IMR-90 (cell line): ENCODE measurements around the gene OR8S1. TPM values are rescaled to one million over a fixed set of nuclear protein-coding genes. Genes with fewer than 3 reads are reported as not detected.

Experiments used
- ATAC-seq: fragments of 200-7000 bp; cut with Tn5 transposase; 2 replicates; pipeline ENCODE4 v1.9.1; 2020; ENCODE audit warnings: low read depth, mild to moderate bottlenecking, moderate library complexity
- BruUV-seq: library from RNA; stranded (reverse); fragments of 400-500 nt; replicated peaks from 2 replicates; lab custom pipeline; 2021; lab: Mats Ljungman, UMichigan
- CTCF ChIA-PET: fragments of 300-600 bp; formaldehyde crosslinking; extraction: SDS; loops from one replicate; lab custom pipeline; 2021; ENCODE audit warnings: antibody characterized with exemption; lab: Yijun Ruan, JAX
- POLR2A ChIA-PET: fragments of 300-600 bp; sonication (Branson Sonifier 250); formaldehyde crosslinking; loops from one replicate; lab custom pipeline; 2022; ENCODE audit warnings: antibody characterized with exemption; ENCODE audit not compliant: unreplicated experiment; lab: Charles Lee
- DNase-seq: peaks from one replicate; pipeline ENCODE4 v3.0.0; 2013
- H2AFZ ChIP-seq: replicated peaks from 2 replicates; pipeline ENCODE3; 2013; ENCODE audit warnings: low read length, mild to moderate bottlenecking; ENCODE audit not compliant: poor library complexity
- H2AK5ac ChIP-seq: 2 replicates; pipeline ENCODE4 v1.6.1; 2013; ENCODE audit warnings: low read depth, low read length, inconsistent platforms
- H2AK9ac ChIP-seq: replicated peaks from 2 replicates; pipeline ENCODE3; 2013; ENCODE audit warnings: mild to moderate bottlenecking, low read depth, low read length, moderate library complexity; ENCODE audit not compliant: poor library complexity
- H2BK120ac ChIP-seq: 2 replicates; pipeline ENCODE4 v1.6.1; 2013; ENCODE audit warnings: low read depth, low read length, inconsistent platforms
- H2BK15ac ChIP-seq: 3 replicates; pipeline ENCODE4 v1.6.1; 2013; ENCODE audit warnings: low read depth, low read length, inconsistent platforms
- H2BK20ac ChIP-seq: 2 replicates; pipeline ENCODE4 v1.6.1; 2013; ENCODE audit warnings: low read depth, mild to moderate bottlenecking, inconsistent platforms, low read length, moderate library complexity
- H2BK5ac ChIP-seq: 2 replicates; pipeline ENCODE4 v1.6.1; 2013; ENCODE audit warnings: mild to moderate bottlenecking, low read depth, low read length, inconsistent platforms; ENCODE audit not compliant: poor library complexity, severe bottlenecking
- H3K14ac ChIP-seq: replicated peaks from 2 replicates; pipeline ENCODE4 v1.6.1; 2013; ENCODE audit warnings: low read depth, low read length, inconsistent platforms
- H3K18ac ChIP-seq: 2 replicates; pipeline ENCODE4 v1.6.1; 2013; ENCODE audit warnings: low read depth, low read length, control low read depth
- H3K23ac ChIP-seq: 2 replicates; pipeline ENCODE4 v1.6.1; 2013; ENCODE audit warnings: low read depth, low read length, inconsistent platforms
- H3K27ac ChIP-seq: 2 replicates; pipeline ENCODE4 v1.5.1; 2013; ENCODE audit warnings: mild to moderate bottlenecking, control low read depth, low read length; ENCODE audit not compliant: insufficient read depth
- H3K27me3 ChIP-seq: 2 replicates; pipeline ENCODE4 v1.6.1; 2013; ENCODE audit warnings: low read length; ENCODE audit not compliant: control insufficient read depth, insufficient read depth
- H3K36me3 ChIP-seq: 2 replicates; pipeline ENCODE4 v1.6.1; 2013; ENCODE audit warnings: low read length, mixed read lengths; ENCODE audit not compliant: control insufficient read depth, insufficient read depth
- H3K4ac ChIP-seq: 2 replicates; pipeline ENCODE4 v1.6.1; 2013; ENCODE audit warnings: low read depth, low read length, inconsistent platforms
- H3K4me1 ChIP-seq: 2 replicates; pipeline ENCODE4 v1.6.1; 2013; ENCODE audit warnings: low read length, mixed read lengths; ENCODE audit not compliant: control insufficient read depth, insufficient read depth
- H3K4me2 ChIP-seq: 2 replicates; pipeline ENCODE4 v1.6.1; 2013; ENCODE audit warnings: low read depth, mild to moderate bottlenecking, control low read depth, low read length, moderate library complexity
- H3K4me3 ChIP-seq: 2 replicates; pipeline ENCODE4 v1.5.1; 2013; ENCODE audit warnings: low read depth, mild to moderate bottlenecking, control low read depth, low read length, moderate library complexity; ENCODE audit not compliant: insufficient read depth
- H3K56ac ChIP-seq: 2 replicates; pipeline ENCODE4 v1.6.1; 2013; ENCODE audit warnings: low read length, inconsistent platforms; ENCODE audit not compliant: insufficient read depth; ENCODE audit errors: extremely low read depth
- H3K79me1 ChIP-seq, 2 experiments: 2 replicates each; pipeline ENCODE4 v1.6.1; 2013; ENCODE audit warnings: low read length in 2 of 2, inconsistent platforms in 1 of 2, low read depth in 1 of 2
- H3K9ac ChIP-seq: 2 replicates; pipeline ENCODE4 v1.6.1; 2013; ENCODE audit warnings: low read depth, low read length, control low read depth
- H3K9me1 ChIP-seq: 2 replicates; pipeline ENCODE4 v1.6.1; 2013; ENCODE audit warnings: low read length, inconsistent platforms; ENCODE audit not compliant: insufficient read depth
- H3K9me3 ChIP-seq: 2 replicates; pipeline ENCODE4 v1.6.1; 2013; ENCODE audit warnings: low read length; ENCODE audit not compliant: control insufficient read depth, insufficient read depth
- H4K20me1 ChIP-seq: 2 replicates; pipeline ENCODE4 v1.6.1; 2013; ENCODE audit warnings: low read length, inconsistent platforms; ENCODE audit not compliant: insufficient read depth
- H4K5ac ChIP-seq: 2 replicates; pipeline ENCODE4 v1.6.1; 2013; ENCODE audit warnings: mild to moderate bottlenecking, low read depth, low read length, control low read depth
- H4K8ac ChIP-seq, 2 experiments: 2 replicates each; pipeline ENCODE4 v1.6.1; 2013; ENCODE audit warnings: low read depth in 2 of 2, low read length in 2 of 2, control low read depth in 1 of 2, inconsistent platforms in 1 of 2
- H4K91ac ChIP-seq: 2 replicates; pipeline ENCODE4 v1.6.1; 2013; ENCODE audit warnings: low read depth, low read length, inconsistent platforms; ENCODE audit not compliant: insufficient read depth
- BHLHE40 ChIP-seq: fragments of 150-350 bp; IDR thresholded peaks from 2 replicates; pipeline ENCODE4 v1.6.1; 2016; ENCODE audit warnings: mild to moderate bottlenecking, low read depth, low read length
- CEBPB ChIP-seq: IDR thresholded peaks from 2 replicates; pipeline ENCODE4 v1.6.1; 2012; ENCODE audit warnings: low read depth, low read length, improper control_type of control experiment
- CHD1 ChIP-seq: IDR thresholded peaks from 2 replicates; pipeline ENCODE4 v1.6.1; 2012; ENCODE audit warnings: low read depth, low read length, improper control_type of control experiment
- CTCF ChIP-seq: conservative IDR thresholded peaks from 2 replicates; pipeline ENCODE4 v1.5.1; 2012; ENCODE audit warnings: mild to moderate bottlenecking, low read depth, low read length, improper control_type of control experiment
- FOS ChIP-seq: fragments of 150-350 bp; IDR thresholded peaks from 2 replicates; pipeline ENCODE4 v1.6.1; 2016; ENCODE audit warnings: low read depth, low read length
- MAFK ChIP-seq: IDR thresholded peaks from 2 replicates; pipeline ENCODE4 v1.6.1; 2012; ENCODE audit warnings: low read depth, low read length, improper control_type of control experiment
- MAZ ChIP-seq: IDR thresholded peaks from 2 replicates; pipeline ENCODE4 v1.6.1; 2012; ENCODE audit warnings: low read depth, mild to moderate bottlenecking, low read length, improper control_type of control experiment, moderate library complexity, borderline replicate concordance
- MXI1 ChIP-seq: IDR thresholded peaks from 2 replicates; pipeline ENCODE4 v1.6.1; 2012; ENCODE audit warnings: low read depth, mild to moderate bottlenecking, low read length, moderate library complexity, borderline replicate concordance
- NFE2L2 ChIP-seq: fragments of 150-350 bp; IDR thresholded peaks from 2 replicates; pipeline ENCODE4 v1.6.1; 2016; ENCODE audit warnings: low read depth, mild to moderate bottlenecking, low read length
- POLR2A ChIP-seq: IDR thresholded peaks from 2 replicates; pipeline ENCODE4 v1.6.1; 2012; ENCODE audit warnings: mild to moderate bottlenecking, low read depth, low read length
- RAD21 ChIP-seq: IDR thresholded peaks from 2 replicates; pipeline ENCODE4 v1.6.1; 2012; ENCODE audit warnings: low read length, improper control_type of control experiment
- RCOR1 ChIP-seq: IDR thresholded peaks from 2 replicates; pipeline ENCODE4 v1.6.1; 2012; ENCODE audit warnings: mild to moderate bottlenecking, low read length, improper control_type of control experiment; ENCODE audit not compliant: insufficient replicate concordance
- RFX5 ChIP-seq: IDR thresholded peaks from 2 replicates; pipeline ENCODE4 v1.8.0; 2012; ENCODE audit warnings: low read depth, mild to moderate bottlenecking, low read length, moderate library complexity
- SMC3 ChIP-seq: fragments of 150-350 bp; IDR thresholded peaks from 2 replicates; pipeline ENCODE4 v1.6.1; 2016; ENCODE audit warnings: low read depth, mild to moderate bottlenecking, antibody characterized with exemption, low read length, moderate library complexity
- WGBS, 2 experiments: methylation state at CpG; one replicate each; pipeline versions ENCODE4 v1.1.5 to v1.1.7; 2013; ENCODE audit warnings: missing lambda C conversion rate in 2 of 2; ENCODE audit not compliant: insufficient read length in 1 of 2; ENCODE audit errors: extremely low coverage in 2 of 2; 5-methylcytosine and 5-hydroxymethylcytosine counted together
- dilution Hi-C: fragments of 300-500 bp; cut with HindIII; formaldehyde crosslinking; loops from one replicate; pipeline ENCODE4 v1.14.3; 2018; ENCODE audit warnings: low sequenced_read_pairs; ENCODE audit not compliant: unreplicated experiment
- in situ Hi-C: fragments of 300-500 bp; cut with MboI; formaldehyde crosslinking; loops from 3 replicates; pipeline ENCODE4 v1.14.3; 2019; ENCODE audit warnings: low sequenced_read_pairs, inconsistent platforms, mixed read lengths
- intact Hi-C: fragments of 100-400 bp; cut with micrococcal nuclease; formaldehyde crosslinking; loops from 2 replicates; pipeline ENCODE4 v1.10.0; 2022
- polyA plus RNA-seq, 3 experiments: library from polyadenylated mRNA; depleted of rRNA; stranded (reverse); fragments of >200 nt; gene quantifications; 2 replicates each; pipeline ENCODE4 v1.2.3, GENCODE V29; 2012; ENCODE audit warnings: low replicate concordance in 1 of 3
- total RNA-seq: library from RNA; depleted of rRNA; stranded (reverse); fragments of >200 nt; gene quantifications from 2 replicates; pipeline ENCODE4 v1.2.3, GENCODE V29; 2012
- TF ChIP-seq, protein P1 (sequence below): fragments of 150-350 bp; IDR thresholded peaks from 2 replicates; pipeline ENCODE4 v1.6.1; 2016; ENCODE audit warnings: low read depth, mild to moderate bottlenecking, low read length, moderate library complexity, borderline replicate concordance
- TF ChIP-seq, protein P2 (sequence below): fragments of 150-350 bp; IDR thresholded peaks from 2 replicates; pipeline ENCODE4 v1.6.1; 2017; ENCODE audit warnings: mild to moderate bottlenecking, antibody characterized with exemption, low read length, low read depth

Gene OR8S1
- total and polyA plus RNA-seq, 2 of the 4 experiments (the other 2 are of a cell fraction) = not detected

DNA sequence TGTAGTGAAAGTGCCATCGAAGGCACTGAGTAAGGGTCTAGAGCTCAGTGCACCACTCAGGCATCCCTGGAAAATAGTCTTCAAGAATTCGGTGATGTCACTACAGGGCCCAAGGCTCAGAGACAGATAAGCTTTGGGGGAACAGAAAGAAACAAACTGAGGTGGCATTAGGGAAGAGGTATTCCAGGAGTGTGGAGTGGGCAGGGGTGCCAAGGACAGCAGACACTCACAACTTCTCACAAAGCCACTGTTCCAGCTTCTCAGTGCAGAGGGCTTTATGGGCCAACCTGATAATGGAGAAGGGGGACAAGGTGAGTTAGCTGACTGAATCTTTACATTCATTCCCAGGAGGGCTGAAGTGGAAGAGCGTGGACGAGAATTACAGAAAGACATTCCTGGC, 42.3 kb downstream of the OR8S1 start:
- intact Hi-C loops = no loop called here
- no peak for DNase-seq
- H3K4me3 ChIP-seq = no peak overlapping the region
- H3K18ac ChIP-seq = no peak overlapping the region
- H3K9me3 ChIP-seq = no peaks in the 10 kb centered on the region
- no peaks in the 10 kb centered on the region for H4K20me1 ChIP-seq
- ChIA-PET POLR2A (no interaction called here), CTCF (no interaction called here)
- no TSS peak for BruUV-seq
- no peak overlapping the region for H2AK9ac ChIP-seq
- H2BK15ac ChIP-seq = no peak overlapping the region
- TF ChIP-seq CTCF (no peak), POLR2A (no peak), RAD21 (no peak), MAZ (no peak), BHLHE40 (no peak), NFE2L2 (no peak), CEBPB (no peak), MAFK (no peak), SMC3 (no peak), RCOR1 (no peak), CHD1 (no peak), FOS (no peak), RFX5 (no peak), MXI1 (no peak)
- TF ChIP-seq, protein P1, sequence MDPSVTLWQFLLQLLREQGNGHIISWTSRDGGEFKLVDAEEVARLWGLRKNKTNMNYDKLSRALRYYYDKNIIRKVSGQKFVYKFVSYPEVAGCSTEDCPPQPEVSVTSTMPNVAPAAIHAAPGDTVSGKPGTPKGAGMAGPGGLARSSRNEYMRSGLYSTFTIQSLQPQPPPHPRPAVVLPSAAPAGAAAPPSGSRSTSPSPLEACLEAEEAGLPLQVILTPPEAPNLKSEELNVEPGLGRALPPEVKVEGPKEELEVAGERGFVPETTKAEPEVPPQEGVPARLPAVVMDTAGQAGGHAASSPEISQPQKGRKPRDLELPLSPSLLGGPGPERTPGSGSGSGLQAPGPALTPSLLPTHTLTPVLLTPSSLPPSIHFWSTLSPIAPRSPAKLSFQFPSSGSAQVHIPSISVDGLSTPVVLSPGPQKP = no peak
- TF ChIP-seq, protein P2, sequence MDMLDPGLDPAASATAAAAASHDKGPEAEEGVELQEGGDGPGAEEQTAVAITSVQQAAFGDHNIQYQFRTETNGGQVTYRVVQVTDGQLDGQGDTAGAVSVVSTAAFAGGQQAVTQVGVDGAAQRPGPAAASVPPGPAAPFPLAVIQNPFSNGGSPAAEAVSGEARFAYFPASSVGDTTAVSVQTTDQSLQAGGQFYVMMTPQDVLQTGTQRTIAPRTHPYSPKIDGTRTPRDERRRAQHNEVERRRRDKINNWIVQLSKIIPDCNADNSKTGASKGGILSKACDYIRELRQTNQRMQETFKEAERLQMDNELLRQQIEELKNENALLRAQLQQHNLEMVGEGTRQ = no peak
- no peak overlapping the region for H2BK20ac ChIP-seq
- H4K5ac ChIP-seq = no peak overlapping the region
- no peak overlapping the region for H3K27ac ChIP-seq
- no peak overlapping the region for H2AFZ ChIP-seq
- dilution Hi-C loops = no loop called here
- 14% methylated on average over 1 of the region's 4 CpGs; no CpG with 5 or more reads in 1 of the 2 experiments for WGBS, 2 experiments
- in situ Hi-C loops = no loop called here
- ATAC-seq = no peak
- no peak overlapping the region for H3K23ac ChIP-seq
- H3K14ac ChIP-seq = no peak overlapping the region
- H3K4me2 ChIP-seq = no peak overlapping the region
- no peak overlapping the region for H2BK5ac ChIP-seq
- H4K91ac ChIP-seq = no peak overlapping the region
- H3K36me3 ChIP-seq = no peaks in the 10 kb centered on the region
- no peak overlapping the region for H3K9ac ChIP-seq
- no peak overlapping the region for H2AK5ac ChIP-seq
- no peaks in the 10 kb centered on the region for H3K9me1 ChIP-seq
- H3K27me3 ChIP-seq = peaks cover 2% of the 10 kb centered on the region; the same call in 1 of the 2 replicates
- H2BK120ac ChIP-seq = no peak overlapping the region
- H3K56ac ChIP-seq = no peak overlapping the region
- no peak overlapping the region for H4K8ac ChIP-seq
- no peak overlapping the region for H3K4ac ChIP-seq
- H3K4me1 ChIP-seq = no peaks in the 10 kb centered on the region
- no peaks in the 10 kb centered on the region for H3K79me1 ChIP-seq
